ENCODE results near the gene PLA2G4F. TPM values are rescaled to one million over a fixed set of nuclear protein-coding genes. Genes with fewer than 3 reads are reported as not detected.
A peak's percentile ranks its signal among the peaks of the same experiment; 100 is the strongest.

Gene PLA2G4F
- total RNA-seq, 1 experiment from 2014 or later: not detected

DNA sequence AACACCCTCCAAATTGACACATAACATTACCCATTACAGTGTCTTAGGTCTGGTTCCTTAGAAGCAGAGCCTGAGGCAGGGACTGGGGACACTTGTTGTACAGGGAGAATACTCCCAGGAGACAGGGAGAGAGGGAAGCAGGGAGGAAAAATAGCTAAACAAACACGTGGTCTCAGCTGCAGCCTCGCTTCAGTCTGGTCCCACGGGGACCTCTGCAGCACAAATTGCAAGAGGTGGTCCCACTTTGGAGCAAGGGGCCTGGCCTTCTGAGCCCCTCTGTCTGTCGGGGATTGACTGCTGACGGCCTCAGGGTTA lies 37.0 kb downstream of the PLA2G4F start:
- Histone ChIP-seq H3K23me2 (ENCODE audit: insufficient read length, low read depth, low read length, poor library complexity, severe bottlenecking) (no peaks in the 10 kb centered on the region), H3K79me2 (ENCODE audit: insufficient read depth, low read length) (no peaks in the 10 kb centered on the region), H3T11ph (ENCODE audit: low read length) (no peak overlapping the region), H4K20me1 (ENCODE audit: control insufficient read depth, insufficient read depth, insufficient read length) (no peaks in the 10 kb centered on the region), H3K4ac (ENCODE audit: low read depth, low read length) (no peak overlapping the region), H3K9ac (ENCODE audit: extremely low read depth, insufficient read length, low read length) (no peak overlapping the region), H3K27ac (ENCODE audit: insufficient read length, low read depth, low read length) (no peak overlapping the region), H2BK15ac (ENCODE audit: low read depth, low read length) (no peak overlapping the region), H3K4me1 (ENCODE audit: insufficient read depth, low read length) (no peaks in the 10 kb centered on the region), H4K91ac (ENCODE audit: insufficient read length, low read depth, low read length) (no peak overlapping the region), H3K18ac (ENCODE audit: insufficient read length, low read depth, low read length) (no peak overlapping the region), H4K5ac (ENCODE audit: insufficient read length, low read depth, low read length) (no peak overlapping the region), H2BK120ac (ENCODE audit: low read depth, low read length, poor library complexity, severe bottlenecking) (no peak overlapping the region), H3K14ac (ENCODE audit: insufficient read depth, low read length) (no peak overlapping the region), H3K79me1 (ENCODE audit: insufficient read depth, low read depth, low read length, poor library complexity, severe bottlenecking) (no peaks in the 10 kb centered on the region), H2BK5ac (ENCODE audit: insufficient read length, low read length) (no peak overlapping the region), H3K4me2 (ENCODE audit: insufficient read depth, insufficient read length, low read length) (peak overlapping the region; percentile 18), H3K23ac (ENCODE audit: insufficient read length, low read depth, low read length) (no peak overlapping the region), H2AFZ (ENCODE audit: low read length) (peak overlapping the region; percentile 77), H2AK5ac (ENCODE audit: insufficient read length, low read length) (no peak overlapping the region), H2BK12ac (ENCODE audit: insufficient read length, low read depth, low read length) (no peak overlapping the region), H2BK20ac (ENCODE audit: low read depth, low read length, poor library complexity, severe bottlenecking) (no peak overlapping the region), H3K27me3 (ENCODE audit: insufficient read depth, low read length) (no peaks in the 10 kb centered on the region), H3K9me3 (ENCODE audit: control insufficient read depth, low read depth, low read length) (no peaks in the 10 kb centered on the region), H4K8ac (replicated peaks; ENCODE audit: insufficient read length, low read depth, low read length) (no peak overlapping the region), H3K56ac (ENCODE audit: insufficient read length, low read depth, low read length) (no peak overlapping the region)
- Mint-ChIP-seq H3K4me3 (no peak overlapping the region), H3K36me3 (ENCODE audit: insufficient read depth in 1 of 3, low read depth in 3 of 3) (peaks cover 0 to 5% (median 0%) of the 10 kb centered on the region in 3 experiments; a peak in 3 of 7 replicates), H3K27ac (no peak overlapping the region), H3K9me3 (peaks cover 9 to 10% of the 10 kb centered on the region in 2 experiments), H3K27me3 (ENCODE audit: low read depth) (no peaks in the 10 kb centered on the region; the same call in none of the 2 replicates), H3K4me1 (peaks cover 12 to 13% of the 10 kb centered on the region in 2 experiments)
- no peak for DNase-seq
- TF ChIP-seq, protein P1, sequence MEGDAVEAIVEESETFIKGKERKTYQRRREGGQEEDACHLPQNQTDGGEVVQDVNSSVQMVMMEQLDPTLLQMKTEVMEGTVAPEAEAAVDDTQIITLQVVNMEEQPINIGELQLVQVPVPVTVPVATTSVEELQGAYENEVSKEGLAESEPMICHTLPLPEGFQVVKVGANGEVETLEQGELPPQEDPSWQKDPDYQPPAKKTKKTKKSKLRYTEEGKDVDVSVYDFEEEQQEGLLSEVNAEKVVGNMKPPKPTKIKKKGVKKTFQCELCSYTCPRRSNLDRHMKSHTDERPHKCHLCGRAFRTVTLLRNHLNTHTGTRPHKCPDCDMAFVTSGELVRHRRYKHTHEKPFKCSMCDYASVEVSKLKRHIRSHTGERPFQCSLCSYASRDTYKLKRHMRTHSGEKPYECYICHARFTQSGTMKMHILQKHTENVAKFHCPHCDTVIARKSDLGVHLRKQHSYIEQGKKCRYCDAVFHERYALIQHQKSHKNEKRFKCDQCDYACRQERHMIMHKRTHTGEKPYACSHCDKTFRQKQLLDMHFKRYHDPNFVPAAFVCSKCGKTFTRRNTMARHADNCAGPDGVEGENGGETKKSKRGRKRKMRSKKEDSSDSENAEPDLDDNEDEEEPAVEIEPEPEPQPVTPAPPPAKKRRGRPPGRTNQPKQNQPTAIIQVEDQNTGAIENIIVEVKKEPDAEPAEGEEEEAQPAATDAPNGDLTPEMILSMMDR (conservative IDR thresholded peaks at IDR 0.05): no peak
- WGBS (ENCODE audit: extremely low coverage, insufficient read length, low lambda C conversion rate): no CpG with 5 or more reads among the region's 5 CpGs
